ENCODE measurements around the gene CIRBP.

Gene CIRBP

DNA sequence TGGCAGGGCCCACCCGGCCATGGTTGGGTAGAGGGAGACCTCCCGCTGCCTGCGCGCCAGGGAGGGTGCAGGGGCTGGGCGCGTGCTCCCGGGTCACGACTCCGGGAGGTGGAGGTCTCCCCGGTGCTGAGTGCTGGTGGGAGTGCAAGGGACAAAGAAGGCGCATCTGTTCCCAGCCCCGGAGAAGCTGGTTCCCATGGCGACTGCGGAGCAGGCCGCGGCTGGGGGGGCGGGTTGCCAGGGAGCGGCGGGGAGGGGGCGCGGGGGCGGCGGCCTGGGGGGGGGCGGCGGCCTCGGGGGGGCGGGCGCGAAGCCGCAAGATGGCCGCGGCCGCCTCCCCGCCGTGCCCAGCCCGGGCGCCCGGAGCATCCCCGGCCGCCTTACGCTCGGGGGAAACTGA is 32.6 kb upstream of the CIRBP start:
- H3K9ac ChIP-seq = no peak overlapping the region
- H3K4me2 ChIP-seq = no peak overlapping the region
- no peak overlapping the region for H3K27ac ChIP-seq
- TF ChIP-seq, protein P1, sequence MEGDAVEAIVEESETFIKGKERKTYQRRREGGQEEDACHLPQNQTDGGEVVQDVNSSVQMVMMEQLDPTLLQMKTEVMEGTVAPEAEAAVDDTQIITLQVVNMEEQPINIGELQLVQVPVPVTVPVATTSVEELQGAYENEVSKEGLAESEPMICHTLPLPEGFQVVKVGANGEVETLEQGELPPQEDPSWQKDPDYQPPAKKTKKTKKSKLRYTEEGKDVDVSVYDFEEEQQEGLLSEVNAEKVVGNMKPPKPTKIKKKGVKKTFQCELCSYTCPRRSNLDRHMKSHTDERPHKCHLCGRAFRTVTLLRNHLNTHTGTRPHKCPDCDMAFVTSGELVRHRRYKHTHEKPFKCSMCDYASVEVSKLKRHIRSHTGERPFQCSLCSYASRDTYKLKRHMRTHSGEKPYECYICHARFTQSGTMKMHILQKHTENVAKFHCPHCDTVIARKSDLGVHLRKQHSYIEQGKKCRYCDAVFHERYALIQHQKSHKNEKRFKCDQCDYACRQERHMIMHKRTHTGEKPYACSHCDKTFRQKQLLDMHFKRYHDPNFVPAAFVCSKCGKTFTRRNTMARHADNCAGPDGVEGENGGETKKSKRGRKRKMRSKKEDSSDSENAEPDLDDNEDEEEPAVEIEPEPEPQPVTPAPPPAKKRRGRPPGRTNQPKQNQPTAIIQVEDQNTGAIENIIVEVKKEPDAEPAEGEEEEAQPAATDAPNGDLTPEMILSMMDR (conservative IDR thresholded peaks at IDR 0.05; ENCODE audit: low read depth, low read length) = no peak
- peaks cover 12% of the 10 kb centered on the region for H3K4me1 ChIP-seq (ENCODE audit: low read depth, poor library complexity, severe bottlenecking)
- H3K79me2 ChIP-seq (ENCODE audit: insufficient read depth, low read depth) = no peaks in the 10 kb centered on the region
- H3K27me3 ChIP-seq (ENCODE audit: insufficient read depth, low read depth) = peaks cover 24% of the 10 kb centered on the region
- no peaks in the 10 kb centered on the region for H3K36me3 ChIP-seq (ENCODE audit: insufficient read depth)
- no peaks in the 10 kb centered on the region for H4K20me1 ChIP-seq (ENCODE audit: insufficient read depth)
- no peak overlapping the region for H2AFZ ChIP-seq (ENCODE audit: low read depth)
- no peak overlapping the region for H3K4me3 ChIP-seq (IDR thresholded peaks at IDR 0.05; ENCODE audit: insufficient read depth, low read depth, low read length)

GRCh38 chr19:1237027-1237659 is 32.0 kb upstream of the CIRBP start:
- H3K4me1 ChIP-seq (ENCODE audit: low read depth, poor library complexity, severe bottlenecking) = peaks cover 12% of the 10 kb centered on the region
- H2AFZ ChIP-seq (ENCODE audit: low read depth) = peak overlapping the region; percentile 30; the same call in 1 of the 2 replicates
- H3K36me3 ChIP-seq (ENCODE audit: insufficient read depth) = no peaks in the 10 kb centered on the region
- H4K20me1 ChIP-seq (ENCODE audit: insufficient read depth) = no peaks in the 10 kb centered on the region
- no peak overlapping the region for H3K27ac ChIP-seq
- peak overlapping the region; percentile 66 for H3K4me2 ChIP-seq
- no peak overlapping the region for H3K9ac ChIP-seq
- peaks cover 24% of the 10 kb centered on the region for H3K27me3 ChIP-seq (ENCODE audit: insufficient read depth, low read depth)
- peaks cover 5% of the 10 kb centered on the region; the same call in 1 of the 2 replicates for H3K79me2 ChIP-seq (ENCODE audit: insufficient read depth, low read depth)
- TF ChIP-seq, protein P1 (conservative IDR thresholded peaks at IDR 0.05; ENCODE audit: low read depth, low read length) = no peak
- no peak overlapping the region for H3K4me3 ChIP-seq (IDR thresholded peaks at IDR 0.05; ENCODE audit: insufficient read depth, low read depth, low read length)

DNA sequence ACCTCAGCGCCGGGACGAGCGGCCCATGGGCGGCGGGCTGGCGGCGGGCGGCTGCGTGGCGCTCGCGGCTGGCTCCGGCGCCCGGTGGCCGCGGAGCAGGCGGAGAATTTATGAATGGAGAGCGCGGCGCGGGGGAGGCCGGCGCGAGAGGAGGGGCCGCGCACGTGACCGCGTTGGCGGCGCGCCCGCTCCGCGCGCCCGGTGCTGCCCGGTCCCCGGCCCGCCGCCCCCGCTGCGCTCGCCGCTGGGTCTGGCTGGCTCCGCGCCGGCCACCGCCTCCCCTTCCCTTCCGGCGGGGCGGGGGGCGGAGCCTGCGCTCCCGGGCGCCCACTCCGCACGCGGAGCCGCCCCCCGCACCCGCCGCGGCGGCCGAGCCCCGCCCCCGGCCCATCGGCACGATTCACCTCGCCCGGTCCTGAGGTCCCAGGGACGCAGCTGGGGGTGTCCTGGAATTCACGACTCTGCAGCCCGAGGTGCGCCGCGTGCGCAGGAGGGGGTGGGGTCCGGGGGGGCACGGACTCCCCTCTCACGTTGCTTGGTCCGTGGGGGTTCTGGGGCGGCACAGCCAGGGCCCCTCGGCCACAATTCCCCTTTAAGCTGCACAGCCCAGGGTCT is 31.3 kb upstream of the CIRBP start, which contains the start of gene CBARP:
Gene CBARP, minus strand, starts transcription at position 252 of the 615 bp plus-strand sequence. CDS start 1,905 bp downstream, outside the sequence.
- Histone ChIP-seq H3K9ac (no peak within 1 kb of the TSS), H3K4me1 (ENCODE audit: low read depth, poor library complexity, severe bottlenecking) (peaks cover 12% of the 10 kb centered on the region), H3K79me2 (ENCODE audit: insufficient read depth, low read depth) (peaks cover 9% of the 10 kb centered on the region; the same call in 1 of the 2 replicates), H3K4me3 (IDR thresholded peaks at IDR 0.05; ENCODE audit: insufficient read depth, low read depth, low read length) (no peak within 1 kb of the TSS), H3K27ac (no peak within 1 kb of the TSS), H3K4me2 (peak within 1 kb of the TSS; percentile 66), H3K27me3 (ENCODE audit: insufficient read depth, low read depth) (peaks cover 24% of the 10 kb centered on the region), H3K36me3 (ENCODE audit: insufficient read depth) (no peaks in the 10 kb centered on the region), H2AFZ (ENCODE audit: low read depth) (peak within 1 kb of the TSS; percentile 30; the same call in 1 of the 2 replicates), H4K20me1 (ENCODE audit: insufficient read depth) (no peaks in the 10 kb centered on the region)
- TF ChIP-seq, protein P1 (conservative IDR thresholded peaks at IDR 0.05; ENCODE audit: low read depth, low read length) = no peak

DNA sequence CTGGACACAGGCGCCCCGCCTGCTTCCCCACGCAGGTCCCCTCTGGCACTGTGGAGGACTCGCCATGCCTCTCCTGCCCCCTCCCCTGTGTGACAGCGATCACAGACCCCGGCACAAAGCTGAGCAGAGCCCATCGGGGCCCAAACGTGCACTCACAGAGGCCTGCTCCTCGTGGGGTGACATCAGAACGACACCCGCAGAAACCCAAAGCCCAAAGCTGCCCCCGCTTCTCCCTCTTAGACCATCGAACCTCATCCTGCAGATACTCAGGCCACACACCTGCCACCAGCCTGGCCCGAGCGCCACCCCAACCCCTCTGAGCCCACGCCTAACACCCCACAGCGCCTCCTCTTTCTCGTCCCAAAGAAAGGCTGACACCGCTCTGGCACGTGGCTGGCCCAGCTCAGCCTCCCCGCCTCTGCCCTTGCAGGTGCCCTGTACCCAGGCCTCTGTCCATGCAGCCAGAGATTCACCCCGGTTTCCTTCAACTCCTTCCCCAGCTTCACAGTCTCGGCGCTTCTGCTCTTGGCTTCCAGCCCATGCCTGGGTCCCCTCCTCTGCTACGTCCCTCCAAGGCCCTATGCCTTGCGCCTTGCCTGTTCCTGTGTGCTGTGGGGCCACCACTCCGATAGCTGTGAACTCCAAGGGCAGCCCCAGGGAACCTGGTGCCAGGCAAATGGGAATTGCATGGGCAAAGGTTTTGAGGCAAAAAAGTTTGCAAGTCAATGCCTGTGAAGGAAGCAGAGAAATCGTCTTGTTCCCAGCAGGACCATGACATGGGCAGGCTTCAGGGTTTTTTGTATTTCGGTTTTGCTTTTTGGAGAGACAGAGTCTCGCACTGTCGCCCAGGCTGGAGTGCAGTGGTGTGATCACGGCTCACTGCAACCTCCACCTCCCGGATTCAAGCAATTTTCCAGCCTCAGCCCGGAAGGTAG is 30.5 kb upstream of the CIRBP start:
- peaks cover 19% of the 10 kb centered on the region for H3K4me1 ChIP-seq (ENCODE audit: low read depth, poor library complexity, severe bottlenecking)
- no peak overlapping the region for H3K4me3 ChIP-seq (IDR thresholded peaks at IDR 0.05; ENCODE audit: insufficient read depth, low read depth, low read length)
- H2AFZ ChIP-seq (ENCODE audit: low read depth) = no peak overlapping the region
- no peak overlapping the region; the same call in 1 of the 2 replicates for H3K4me2 ChIP-seq
- H3K36me3 ChIP-seq (ENCODE audit: insufficient read depth) = no peaks in the 10 kb centered on the region
- peaks cover 9% of the 10 kb centered on the region; the same call in 1 of the 2 replicates for H3K79me2 ChIP-seq (ENCODE audit: insufficient read depth, low read depth)
- H3K27ac ChIP-seq = no peak overlapping the region
- no peak overlapping the region for H3K9ac ChIP-seq
- TF ChIP-seq, protein P1 (conservative IDR thresholded peaks at IDR 0.05; ENCODE audit: low read depth, low read length) = no peak
- no peaks in the 10 kb centered on the region for H4K20me1 ChIP-seq (ENCODE audit: insufficient read depth)
- H3K27me3 ChIP-seq (ENCODE audit: insufficient read depth, low read depth) = peaks cover 21% of the 10 kb centered on the region

All from KMS-11 (cell line).